Measurements from ENCODE around the gene DAGLA.

Gene DAGLA

GRCh38 chr11:61778920-61779650 lies 98.9 kb downstream of the DAGLA start:
- no peak for DNase-seq (ENCODE audit: low read depth in 2 of 2)

- DNase-seq (ENCODE audit: low read depth in 2 of 2) = no peak
Observed at GRCh38 chr11:61779666-61780525, 99.7 kb downstream of the DAGLA start.

GRCh38 chr11:61780581-61781162 lies 100.5 kb downstream of the DAGLA start:
- DNase-seq (ENCODE audit: low read depth in 2 of 2) = no peak

GRCh38 chr11:61781585-61781984 lies 101.4 kb downstream of the DAGLA start:
- no peak for DNase-seq (ENCODE audit: low read depth in 2 of 2)

- no peak for DNase-seq (ENCODE audit: low read depth in 2 of 2)
Observed at GRCh38 chr11:61782299-61782698, 102.1 kb downstream of the DAGLA start.

- no peak for DNase-seq (ENCODE audit: low read depth in 2 of 2)
Observed at GRCh38 chr11:61782841-61783240, 102.7 kb downstream of the DAGLA start.

- no peak for DNase-seq (ENCODE audit: low read depth in 2 of 2)
Observed at GRCh38 chr11:61783717-61784505, 103.7 kb downstream of the DAGLA start.

- DNase-seq (ENCODE audit: low read depth in 2 of 2) = no peak
Observed at GRCh38 chr11:61784506-61784805, 104.3 kb downstream of the DAGLA start.

GRCh38 chr11:61785837-61786402 lies 105.7 kb downstream of the DAGLA start:
- no peak for DNase-seq (ENCODE audit: low read depth in 2 of 2)

- no peak for DNase-seq (ENCODE audit: low read depth in 2 of 2)
Observed at GRCh38 chr11:61787928-61788491, 107.8 kb downstream of the DAGLA start.

- no peak for DNase-seq (ENCODE audit: low read depth in 2 of 2)
Observed at GRCh38 chr11:61791737-61792309, 111.6 kb downstream of the DAGLA start.

- peak; percentile 75 to 82 for DNase-seq (ENCODE audit: low read depth in 2 of 2)
Observed at GRCh38 chr11:61792310-61793082, 112.3 kb downstream of the DAGLA start, which contains the start of the genes FEN1 and TMEM258. FEN1 (plus strand) TSS chr11:61792911; CDS start chr11:61795362, 2,451 bp downstream. TMEM258 (minus strand) TSS chr11:61792599; CDS start chr11:61792558, 41 bp downstream.

- DNase-seq (ENCODE audit: low read depth in 2 of 2) = no peak
Observed at GRCh38 chr11:61793083-61793828, 113.1 kb downstream of the DAGLA start.

GRCh38 chr11:61793829-61794204 lies 113.6 kb downstream of the DAGLA start:
- DNase-seq (ENCODE audit: low read depth in 2 of 2) = no peak

GRCh38 chr11:61794579-61794978 lies 114.4 kb downstream of the DAGLA start:
- no peak for DNase-seq (ENCODE audit: low read depth in 2 of 2)

- DNase-seq (ENCODE audit: low read depth in 2 of 2) = no peak
Observed at GRCh38 chr11:61795459-61795858, 115.3 kb downstream of the DAGLA start.

GRCh38 chr11:61795876-61796526 lies 115.8 kb downstream of the DAGLA start:
- DNase-seq (ENCODE audit: low read depth in 2 of 2) = no peak
